Measurements from ENCODE around the gene GABRG3. TPM values are rescaled to one million over a fixed set of nuclear protein-coding genes. Genes with fewer than 3 reads are reported as not detected.

GABRG3 gene
- total and polyA plus RNA-seq, 5 donors, result under 0.01 TPM; not detected in 4

DNA sequence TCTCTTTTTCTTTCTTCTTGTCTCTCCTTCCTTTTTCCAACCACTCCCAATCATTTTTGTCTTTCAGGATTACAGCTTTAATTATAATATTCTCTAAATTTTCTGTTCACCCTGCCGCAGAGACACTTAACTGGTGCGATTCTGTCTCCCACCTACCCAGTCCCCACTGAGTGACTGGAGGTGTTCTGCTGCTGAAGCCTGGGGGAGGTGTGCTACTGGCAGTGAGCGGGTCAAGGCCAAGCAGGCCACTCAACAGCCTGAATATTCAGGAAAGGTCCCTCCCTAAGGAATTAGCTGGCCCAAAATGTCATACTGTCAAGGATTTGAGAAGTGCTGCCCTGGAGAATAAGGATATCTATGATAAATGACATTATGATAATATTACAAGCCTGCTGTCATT, 126.5 kb downstream of the GABRG3 start:
- no peaks in the 10 kb centered on the region for H3K9me3 ChIP-seq (ENCODE audit: control insufficient read depth, low read length)
- no peaks in the 10 kb centered on the region for H3K4me1 ChIP-seq (ENCODE audit: control insufficient read depth, insufficient read depth, low read length)
- intact Hi-C loops (cut with DNase I), result no loop called here
- DNase-seq (no peak), ATAC-seq (no peak)
- no peaks in the 10 kb centered on the region for H3K27me3 ChIP-seq (ENCODE audit: control insufficient read depth, insufficient read depth)
- H3K4me3 ChIP-seq (ENCODE audit: low read length), result no peak overlapping the region
- no peak overlapping the region for H3K27ac ChIP-seq (ENCODE audit: low read length)
- 82% methylated on average over 3 of the region's 3 CpGs for WGBS

GRCh38 chr15:27101982-27102381, 131.0 kb downstream of the GABRG3 start:
- Histone ChIP-seq H3K9me3 (ENCODE audit: control insufficient read depth, low read length) (no peaks in the 10 kb centered on the region), H3K4me3 (ENCODE audit: low read length) (no peak overlapping the region), H3K4me1 (ENCODE audit: control insufficient read depth, insufficient read depth, low read length) (no peaks in the 10 kb centered on the region), H3K27me3 (ENCODE audit: control insufficient read depth, insufficient read depth) (no peaks in the 10 kb centered on the region), H3K27ac (ENCODE audit: low read length) (no peak overlapping the region)
- no peak for ATAC-seq
- intact Hi-C loops (cut with DNase I), result no loop called here
- no peak for DNase-seq
- 86% methylated on average over 9 of the region's 9 CpGs for WGBS

DNA sequence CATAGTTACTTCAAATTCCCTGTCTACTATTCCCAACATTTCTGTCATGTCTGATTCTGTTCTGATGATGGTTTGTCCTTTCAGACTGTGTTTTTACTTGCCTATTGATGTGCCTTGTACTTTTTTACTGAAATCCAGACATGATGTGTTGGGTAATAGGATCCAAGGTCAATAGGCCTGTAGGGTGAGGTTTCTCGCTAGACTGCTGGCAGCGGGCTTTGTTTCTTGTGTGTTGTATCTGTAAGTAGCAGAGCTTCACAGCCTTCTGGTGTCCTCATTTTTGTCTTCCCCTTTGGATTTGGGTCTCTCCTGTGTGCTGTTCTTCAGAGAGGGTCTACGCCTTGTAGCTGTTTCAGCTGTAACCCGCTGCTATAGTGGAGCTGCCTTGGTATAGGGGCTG, 140.3 kb downstream of the GABRG3 start:
- ATAC-seq (no peak), DNase-seq (no peak)
- 96% methylated on average over 4 of the region's 4 CpGs for whole genome bisulfite sequencing
- no peaks in the 10 kb centered on the region for H3K9me3 ChIP-seq (ENCODE audit: control insufficient read depth, low read length)
- H3K27ac ChIP-seq (ENCODE audit: low read length), result no peak overlapping the region
- intact Hi-C loops (cut with DNase I), result no loop called here
- H3K27me3 ChIP-seq (ENCODE audit: control insufficient read depth, insufficient read depth), result no peaks in the 10 kb centered on the region
- no peaks in the 10 kb centered on the region for H3K4me1 ChIP-seq (ENCODE audit: control insufficient read depth, insufficient read depth, low read length)
- no peak overlapping the region for H3K4me3 ChIP-seq (ENCODE audit: low read length)

DNA sequence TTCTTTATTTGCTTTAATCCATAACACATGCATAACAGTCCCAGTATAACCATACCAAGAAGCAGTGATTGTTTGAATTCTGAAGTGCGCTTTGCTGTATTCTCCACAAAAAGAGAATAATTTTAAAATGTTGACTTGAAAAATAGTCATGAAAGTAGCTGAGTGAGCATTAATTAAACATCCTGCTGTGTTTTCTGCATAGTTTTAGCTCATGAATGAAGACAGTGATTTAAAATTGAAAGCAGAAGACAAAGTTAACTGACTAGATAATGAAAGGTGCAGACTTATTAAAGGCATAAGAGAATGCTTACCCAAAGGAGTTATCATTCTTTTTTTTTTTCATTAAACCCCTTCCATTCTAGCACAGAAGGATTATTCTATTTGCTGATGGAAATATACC, 143.5 kb downstream of the GABRG3 start:
- no peak for ATAC-seq
- Histone ChIP-seq H3K4me3 (ENCODE audit: low read length) (no peak overlapping the region), H3K27ac (ENCODE audit: low read length) (no peak overlapping the region), H3K4me1 (ENCODE audit: control insufficient read depth, insufficient read depth, low read length) (no peaks in the 10 kb centered on the region), H3K9me3 (ENCODE audit: control insufficient read depth, low read length) (no peaks in the 10 kb centered on the region), H3K27me3 (ENCODE audit: control insufficient read depth, insufficient read depth) (no peaks in the 10 kb centered on the region)
- intact Hi-C loops (cut with DNase I), result no loop called here
- no peak for DNase-seq
- WGBS, result 97% methylated on average over 1 of the region's 1 CpG

GRCh38 chr15:27119695-27120266, 148.8 kb downstream of the GABRG3 start:
- Histone ChIP-seq H3K27me3 (ENCODE audit: control insufficient read depth, insufficient read depth) (no peaks in the 10 kb centered on the region), H3K4me1 (ENCODE audit: control insufficient read depth, insufficient read depth, low read length) (no peaks in the 10 kb centered on the region), H3K27ac (ENCODE audit: low read length) (no peak overlapping the region), H3K9me3 (ENCODE audit: control insufficient read depth, low read length) (no peaks in the 10 kb centered on the region), H3K4me3 (ENCODE audit: low read length) (no peak overlapping the region)
- DNase-seq (no peak), ATAC-seq (no peak)
- WGBS, result 56% methylated on average over 5 of the region's 5 CpGs
- intact Hi-C loops (cut with DNase I), result no loop called here

DNA sequence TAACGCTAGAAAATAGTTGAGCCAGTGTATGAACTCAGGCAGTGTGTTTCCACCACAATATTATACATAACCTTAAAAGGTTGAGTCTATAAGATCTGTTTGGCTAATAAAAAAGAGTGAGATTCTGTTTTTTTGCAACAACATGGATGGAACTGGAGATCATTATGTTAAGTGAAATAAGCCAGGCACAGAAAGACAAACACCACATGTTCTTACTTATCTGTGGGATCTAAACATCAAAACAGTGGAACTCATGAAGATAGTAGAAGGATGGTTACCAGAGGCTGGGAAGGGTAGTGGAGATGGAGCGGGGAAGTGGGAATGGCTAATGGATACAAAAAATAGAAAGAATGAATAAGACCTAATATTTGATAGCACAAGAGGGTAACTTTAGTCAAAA, 150.7 kb downstream of the GABRG3 start:
- intact Hi-C loops (cut with DNase I), result no loop called here

DNA sequence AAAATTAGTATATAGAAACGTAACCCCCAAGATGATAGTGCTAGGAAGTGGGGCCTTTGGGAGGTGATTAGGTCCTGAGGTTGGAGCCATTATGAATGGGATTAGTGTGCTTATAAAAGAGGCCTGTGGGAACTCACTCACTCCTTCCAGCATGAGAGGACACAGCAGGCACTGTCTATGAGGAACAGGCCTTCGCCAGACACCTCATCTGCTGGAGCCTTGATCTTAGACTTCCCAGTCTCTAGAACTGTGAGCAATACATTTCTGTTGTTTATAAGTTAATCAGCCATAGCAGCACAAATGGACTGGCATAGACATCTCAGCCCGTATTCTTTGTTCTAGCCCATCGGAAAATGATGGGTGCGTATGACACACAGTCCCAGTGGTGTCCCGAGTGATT, 152.3 kb downstream of the GABRG3 start:
- Histone ChIP-seq H3K4me3 (ENCODE audit: low read length) (no peak overlapping the region), H3K4me1 (ENCODE audit: control insufficient read depth, insufficient read depth, low read length) (no peaks in the 10 kb centered on the region), H3K9me3 (ENCODE audit: control insufficient read depth, low read length) (no peaks in the 10 kb centered on the region), H3K27me3 (ENCODE audit: control insufficient read depth, insufficient read depth) (no peaks in the 10 kb centered on the region), H3K27ac (ENCODE audit: low read length) (no peak overlapping the region)
- DNase-seq (no peak), ATAC-seq (no peak)
- intact Hi-C loops (cut with DNase I), result no loop called here
- WGBS, result 89% methylated on average over 6 of the region's 6 CpGs

More for the DNA sequence above, 150.7 kb downstream of the GABRG3 start:
- H3K4me1 ChIP-seq (ENCODE audit: control insufficient read depth, insufficient read depth, low read length), result no peaks in the 10 kb centered on the region
- DNase-seq (no peak), ATAC-seq (no peak)
- no peak overlapping the region for H3K27ac ChIP-seq (ENCODE audit: low read length)
- no peaks in the 10 kb centered on the region for H3K27me3 ChIP-seq (ENCODE audit: control insufficient read depth, insufficient read depth)
- H3K9me3 ChIP-seq (ENCODE audit: control insufficient read depth, low read length), result no peaks in the 10 kb centered on the region
- WGBS, result 84% methylated on average over 2 of the region's 2 CpGs
- no peak overlapping the region for H3K4me3 ChIP-seq (ENCODE audit: low read length)

DNA sequence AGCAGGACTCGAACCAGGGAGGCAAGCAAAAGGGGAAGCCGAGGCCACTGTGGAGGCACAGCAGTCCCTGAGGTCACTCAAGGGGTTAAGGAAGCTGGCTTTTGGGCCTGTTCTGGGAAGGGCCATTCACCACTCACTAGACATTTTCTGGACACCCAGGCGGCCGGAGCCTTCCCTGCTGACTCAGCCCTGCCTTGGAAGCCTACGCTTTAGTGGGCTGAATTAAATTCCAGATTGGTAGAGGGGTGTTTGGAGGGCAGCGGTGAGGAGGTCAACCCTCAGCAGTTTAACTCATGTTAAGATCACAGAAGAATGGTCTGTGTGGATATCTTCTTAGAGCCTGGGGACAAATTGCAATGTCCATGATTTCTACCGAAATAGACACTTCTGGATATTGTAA, 152.8 kb downstream of the GABRG3 start:
- Histone ChIP-seq H3K4me3 (ENCODE audit: low read length) (no peak overlapping the region), H3K4me1 (ENCODE audit: control insufficient read depth, insufficient read depth, low read length) (no peaks in the 10 kb centered on the region), H3K27me3 (ENCODE audit: control insufficient read depth, insufficient read depth) (no peaks in the 10 kb centered on the region), H3K27ac (ENCODE audit: low read length) (no peak overlapping the region), H3K9me3 (ENCODE audit: control insufficient read depth, low read length) (no peaks in the 10 kb centered on the region)
- no peak for DNase-seq
- intact Hi-C loops (cut with DNase I), result no loop called here
- WGBS, result 71% methylated on average over 7 of the region's 7 CpGs
- ATAC-seq, result no peak

DNA sequence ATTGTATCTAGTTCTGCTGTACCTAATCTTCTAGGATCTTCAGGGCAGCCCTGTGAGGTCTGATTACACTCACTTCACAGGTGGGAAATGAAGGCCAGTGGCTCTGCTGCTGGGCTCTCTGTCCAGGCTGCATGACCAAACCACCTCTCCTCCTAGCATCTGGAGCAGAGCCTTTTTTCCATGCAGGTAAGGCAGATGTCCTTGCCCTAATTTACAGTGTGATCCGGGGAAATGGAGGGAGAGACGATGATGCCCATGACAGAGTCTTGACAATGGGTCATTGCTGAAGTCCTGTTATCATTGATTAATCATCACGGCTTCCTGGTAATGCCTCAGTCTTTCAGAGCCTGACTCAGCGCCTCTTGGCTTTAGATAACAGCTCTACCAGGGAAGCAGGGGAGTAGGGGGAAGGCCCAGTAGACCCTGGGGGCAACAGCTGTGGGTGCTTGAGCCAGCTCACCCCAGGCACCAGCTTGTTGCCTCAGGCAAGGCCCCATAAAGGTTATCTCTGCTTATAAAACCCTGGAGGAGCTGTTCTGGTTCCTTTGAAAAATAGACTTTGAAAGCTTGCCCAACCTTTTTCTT, 153.4 kb downstream of the GABRG3 start:
- Histone ChIP-seq H3K27me3 (ENCODE audit: control insufficient read depth, insufficient read depth) (no peaks in the 10 kb centered on the region), H3K27ac (ENCODE audit: low read length) (no peak overlapping the region), H3K4me1 (ENCODE audit: control insufficient read depth, insufficient read depth, low read length) (no peaks in the 10 kb centered on the region), H3K4me3 (ENCODE audit: low read length) (no peak overlapping the region), H3K9me3 (ENCODE audit: control insufficient read depth, low read length) (no peaks in the 10 kb centered on the region)
- no peak for ATAC-seq
- intact Hi-C loops (cut with DNase I), result no loop called here
- WGBS, result 32% methylated on average over 4 of the region's 4 CpGs
- no peak for DNase-seq

- Histone ChIP-seq H3K27ac (ENCODE audit: low read length) (no peak overlapping the region), H3K4me1 (ENCODE audit: control insufficient read depth, insufficient read depth, low read length) (no peaks in the 10 kb centered on the region), H3K27me3 (ENCODE audit: control insufficient read depth, insufficient read depth) (no peaks in the 10 kb centered on the region), H3K9me3 (ENCODE audit: control insufficient read depth, low read length) (no peaks in the 10 kb centered on the region), H3K4me3 (ENCODE audit: low read length) (no peak overlapping the region)
- intact Hi-C loops (cut with DNase I), result no loop called here
- 84% methylated on average over 3 of the region's 3 CpGs for WGBS
- no peak for ATAC-seq
- no peak for DNase-seq
These were observed 154.2 kb downstream of the GABRG3 start for GRCh38 chr15:27125185-27125584.

DNA sequence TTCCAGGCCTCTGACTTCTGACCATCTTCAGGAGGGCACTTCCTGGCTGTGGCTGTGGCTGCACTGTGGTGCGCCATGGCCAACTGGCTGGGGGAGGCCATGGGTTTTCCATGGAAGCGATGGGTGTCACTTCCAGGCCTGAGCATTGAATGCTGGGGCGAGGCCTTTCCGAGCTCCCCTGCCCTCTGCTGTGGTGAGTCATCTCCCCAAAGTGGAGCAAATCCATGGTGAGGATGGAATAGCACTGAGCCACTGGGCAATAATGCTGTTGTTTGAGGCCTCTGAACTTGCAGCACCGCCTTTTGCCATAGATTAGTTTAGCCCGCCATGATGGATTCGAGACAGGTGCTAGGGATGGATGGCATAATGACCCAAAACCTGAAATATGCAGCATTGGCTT, 155.5 kb downstream of the GABRG3 start:
- H3K27ac ChIP-seq (ENCODE audit: low read length), result no peak overlapping the region
- DNase-seq (no peak), ATAC-seq (no peak)
- H3K9me3 ChIP-seq (ENCODE audit: control insufficient read depth, low read length), result no peaks in the 10 kb centered on the region
- WGBS, result 90% methylated on average over 7 of the region's 7 CpGs
- no peaks in the 10 kb centered on the region for H3K27me3 ChIP-seq (ENCODE audit: control insufficient read depth, insufficient read depth)
- intact Hi-C loops (cut with DNase I), result no loop called here
- no peak overlapping the region for H3K4me3 ChIP-seq (ENCODE audit: low read length)
- no peaks in the 10 kb centered on the region for H3K4me1 ChIP-seq (ENCODE audit: control insufficient read depth, insufficient read depth, low read length)
